ENCODE results near the gene ADPGK.
"Not testable (repeated sequence)": the region's sequence is repeated elsewhere in the genome, so short reads cannot be mapped to it uniquely, and the experiment has no call there.

Gene ADPGK

GRCh38 chr15:72783640-72784455, at the start of gene ADPGK:
Gene ADPGK (minus strand): TSS chr15:72783758. CDS start chr15:72783691, 67 bp downstream.
- DNase-seq (ENCODE audit: low spot score), result peak; percentile 98

DNA sequence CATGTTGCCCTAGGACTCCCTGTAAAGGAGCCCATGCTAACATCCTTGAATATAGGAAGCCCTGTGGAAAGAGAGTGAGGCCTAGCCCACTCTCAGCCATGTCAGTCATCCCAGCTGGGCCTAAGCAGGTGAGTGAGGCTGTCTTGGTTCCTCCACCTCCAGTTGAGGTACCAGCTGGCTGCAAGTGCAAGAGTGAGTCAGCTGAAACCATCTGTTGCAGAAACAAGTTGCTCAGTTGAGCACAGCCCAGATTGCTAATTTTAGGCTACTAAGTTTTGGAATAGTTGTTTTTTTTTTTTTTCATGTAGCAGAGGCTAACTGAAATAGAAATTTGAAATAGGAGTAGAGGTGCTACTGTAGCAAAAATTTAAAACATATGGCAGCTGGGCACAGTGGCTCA, 43.7 kb upstream of the ADPGK start:
- DNase-seq (ENCODE audit: low spot score), result no peak

DNA sequence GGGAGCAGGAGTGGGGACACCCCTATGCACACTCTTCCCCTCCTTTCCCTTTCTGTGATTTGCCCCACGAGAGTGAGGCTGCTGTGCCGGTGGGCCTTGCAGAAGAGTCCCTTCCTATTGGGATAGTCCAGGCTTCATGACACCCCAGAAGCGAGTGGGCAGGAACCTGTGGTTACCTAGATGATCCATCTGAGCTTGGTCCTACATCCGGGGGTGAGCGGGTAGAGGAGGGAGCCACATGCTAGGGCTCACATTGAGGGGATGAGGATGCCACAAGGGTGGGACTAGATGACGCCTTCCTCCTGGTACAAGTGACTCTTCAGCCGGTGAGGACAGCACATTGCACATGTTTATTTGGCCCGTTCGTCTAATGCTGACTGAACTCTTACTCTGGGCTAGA, 43.1 kb upstream of the ADPGK start:
- no peak for DNase-seq (ENCODE audit: low spot score)

DNA sequence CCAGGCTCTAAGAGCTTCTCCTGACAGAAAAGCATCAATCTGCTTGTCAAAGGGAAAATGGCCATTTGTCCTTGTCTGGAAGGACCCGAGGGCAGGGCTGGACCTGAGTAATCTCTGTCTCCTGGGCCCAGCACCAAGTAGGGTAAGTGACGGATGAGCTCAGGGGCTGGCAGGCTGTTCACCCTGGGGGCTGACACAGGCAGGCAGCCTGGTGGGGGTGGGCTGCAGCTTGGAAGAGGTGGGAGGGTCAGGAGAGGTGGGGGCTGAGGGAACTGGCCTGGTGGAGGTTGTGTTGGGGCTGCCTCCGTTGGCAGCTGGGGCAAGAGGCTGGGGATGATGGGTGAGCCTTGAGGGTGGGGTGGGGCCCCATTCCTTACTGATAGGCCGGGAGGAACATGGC, 42.3 kb upstream of the ADPGK start:
- DNase-seq (ENCODE audit: low spot score), result no peak

GRCh38 chr15:72824781-72825180, 41.2 kb upstream of the ADPGK start:
- no peak for DNase-seq (ENCODE audit: low spot score)

DNA sequence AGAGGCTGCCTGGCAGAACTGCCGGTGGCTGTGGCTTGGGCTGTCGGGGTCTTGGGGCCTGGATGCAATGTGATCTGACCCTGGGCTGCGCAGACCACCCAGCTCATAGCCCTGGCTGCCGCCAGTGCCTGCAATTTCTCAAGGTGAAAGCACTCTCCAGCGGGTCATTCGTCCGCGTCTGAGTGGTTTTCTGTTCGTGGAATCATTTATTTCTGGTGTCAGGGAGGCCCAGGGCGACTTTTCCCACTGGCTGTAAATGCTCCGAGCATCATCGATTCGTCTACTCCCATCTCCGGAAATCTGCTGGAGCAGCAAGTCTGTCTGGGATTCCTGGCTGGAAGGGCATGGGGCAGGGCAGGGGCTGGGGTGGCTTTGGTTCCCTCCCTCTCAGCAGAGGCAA, 40.6 kb upstream of the ADPGK start:
- no peak for DNase-seq (ENCODE audit: low spot score)

- no peak for DNase-seq (ENCODE audit: low spot score)
Measured at GRCh38 chr15:72820278-72820677, 36.7 kb upstream of the ADPGK start.

- DNase-seq (ENCODE audit: low spot score), result no peak
Measured at GRCh38 chr15:72818632-72819031, 35.1 kb upstream of the ADPGK start.

- DNase-seq (ENCODE audit: low spot score), result no peak
Measured at GRCh38 chr15:72813345-72814004, 29.9 kb upstream of the ADPGK start.

DNA sequence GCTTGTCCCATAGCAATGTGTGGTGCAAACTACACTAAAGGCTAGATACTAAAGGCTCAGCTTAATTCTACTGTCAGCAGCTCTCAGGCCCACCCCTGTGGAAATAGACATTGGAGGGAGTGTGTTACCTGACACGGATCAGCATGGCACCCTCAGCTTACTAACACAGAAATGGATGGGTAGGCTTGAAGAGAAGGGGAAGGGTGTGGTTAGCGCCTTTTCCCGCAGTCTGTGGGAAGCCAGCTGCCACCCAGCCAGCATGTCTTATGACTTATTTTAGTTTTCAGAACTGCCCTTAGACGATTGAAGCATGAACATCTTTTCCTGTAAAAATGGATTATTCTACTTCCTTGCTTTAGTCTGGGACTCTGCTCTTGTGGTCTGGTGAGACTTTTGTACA, 25.8 kb upstream of the ADPGK start:
- no peak for DNase-seq (ENCODE audit: low spot score)

- not testable (repeated sequence) for DNase-seq (ENCODE audit: low spot score)
Measured at GRCh38 chr15:72807346-72807745, 23.8 kb upstream of the ADPGK start.

DNA sequence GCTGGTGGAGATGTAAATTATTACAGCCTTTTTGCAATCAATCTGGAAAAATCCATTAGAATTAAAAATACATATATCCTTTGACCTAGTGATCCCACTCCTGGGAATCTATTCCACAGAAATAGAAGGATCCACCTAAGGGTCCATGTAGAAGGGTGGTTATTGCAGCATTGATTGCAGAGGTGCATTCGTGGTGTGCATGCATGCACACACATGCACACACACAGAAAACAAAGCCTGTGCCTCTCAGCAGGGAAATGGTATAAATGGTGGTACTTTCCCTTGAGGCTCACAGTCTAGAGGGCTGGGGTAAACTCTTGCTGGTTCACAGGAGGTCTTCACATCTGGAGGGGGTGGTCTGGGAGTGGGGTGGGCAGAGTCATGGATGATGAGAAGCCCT, 19.4 kb upstream of the ADPGK start:
- DNase-seq (ENCODE audit: low spot score), result no peak

- DNase-seq (ENCODE audit: low spot score), result no peak
Measured at GRCh38 chr15:72801590-72802325, 18.2 kb upstream of the ADPGK start.

DNA sequence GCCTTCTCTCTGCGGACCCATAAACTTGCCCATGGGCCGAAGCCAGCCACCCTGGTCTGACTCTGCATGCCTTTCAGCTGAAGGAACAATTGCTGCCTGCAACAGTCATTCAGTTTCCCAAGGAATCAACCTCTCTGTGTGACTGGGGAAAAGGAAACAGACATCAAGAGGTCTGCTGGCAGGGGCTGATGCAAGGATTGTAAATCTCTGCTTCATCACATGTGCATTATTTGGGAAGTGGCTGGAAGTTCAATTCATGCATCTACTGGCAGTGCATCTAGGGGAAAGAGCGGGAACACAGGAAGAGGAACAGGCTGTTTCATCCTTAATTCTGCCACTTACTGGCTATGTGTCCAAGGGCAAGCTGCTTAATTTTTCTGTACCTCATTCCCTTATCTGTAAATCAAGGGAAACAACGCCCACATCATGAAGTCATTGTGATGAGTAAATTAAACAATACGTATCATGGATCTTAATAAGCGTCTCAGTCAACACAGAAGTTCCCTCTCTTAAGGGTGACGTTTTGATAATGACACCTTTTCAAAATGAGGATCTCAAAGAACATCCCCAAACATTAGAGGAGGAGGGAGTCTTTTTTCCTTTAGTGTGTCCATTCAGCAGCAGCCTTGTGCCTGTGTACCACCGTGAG, 17.4 kb upstream of the ADPGK start:
- no peak for DNase-seq (ENCODE audit: low spot score)

- no peak for DNase-seq (ENCODE audit: low spot score)
Measured at GRCh38 chr15:72797834-72798233, 14.3 kb upstream of the ADPGK start.

- no peak for DNase-seq (ENCODE audit: low spot score)
Measured at GRCh38 chr15:72797338-72797689, 13.8 kb upstream of the ADPGK start.

GRCh38 chr15:72796515-72797337, 13.2 kb upstream of the ADPGK start:
- peak; percentile 72 for DNase-seq (ENCODE audit: low spot score)

- DNase-seq (ENCODE audit: low spot score), result no peak
Measured at GRCh38 chr15:72796210-72796514, 12.6 kb upstream of the ADPGK start.

DNA sequence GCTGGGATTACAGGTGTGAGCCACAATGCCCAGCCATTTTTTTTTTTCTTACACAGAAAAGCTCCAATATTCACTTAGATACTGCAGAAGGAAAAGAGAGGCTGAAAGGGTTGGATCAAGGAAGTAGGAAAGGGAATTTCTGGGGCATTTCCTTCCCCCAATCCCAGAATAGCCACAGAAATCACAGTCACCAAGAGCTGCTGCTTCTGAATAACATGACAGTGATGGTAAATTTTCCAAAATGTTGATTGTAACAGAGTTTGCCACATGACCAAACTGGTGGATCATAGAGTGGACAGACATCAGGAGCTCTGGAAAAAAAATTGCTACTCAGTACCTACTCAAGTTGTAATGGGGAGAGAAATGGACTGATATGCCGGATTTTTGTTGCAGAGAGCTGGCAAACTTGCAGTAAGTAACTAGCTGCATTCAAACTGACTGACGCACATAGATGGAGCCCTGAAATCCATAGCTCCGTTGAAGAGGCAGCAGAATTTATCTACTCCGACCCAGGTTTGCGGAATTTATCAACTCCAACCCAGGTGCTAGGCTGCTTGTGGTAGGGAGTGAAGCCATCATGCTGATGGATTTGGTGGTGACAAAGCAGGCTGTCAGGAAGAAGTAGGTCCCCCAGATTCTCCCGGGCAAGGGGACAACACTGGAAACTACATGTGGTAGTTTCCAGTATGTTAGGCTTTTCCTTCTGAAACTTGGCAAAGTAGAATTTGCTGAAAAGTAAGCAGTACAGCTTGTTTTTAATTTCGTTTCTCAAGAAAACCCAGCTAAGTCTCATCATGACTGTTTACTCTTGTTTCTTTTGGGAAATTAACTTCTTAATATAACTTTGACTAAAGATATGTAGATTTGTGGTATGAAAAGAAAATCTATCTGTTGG, 10.5 kb upstream of the ADPGK start:
- DNase-seq (ENCODE audit: low spot score), result no peak

GRCh38 chr15:72792431-72792830, 8.9 kb upstream of the ADPGK start:
- DNase-seq (ENCODE audit: low spot score), result no peak

Measured in germinal center (tissue), 1 donor.